HepG2 (cell line): ENCODE results near the gene SAPCD2. TPM values are rescaled to one million over a fixed set of nuclear protein-coding genes. Genes with fewer than 3 reads are reported as not detected.

ENCODE experiments used
- CENPT ChIP-seq: sonication (generic); formaldehyde crosslinking; IDR thresholded peaks from 2 replicates; pipeline ENCODE4 v1.8.0; 2022; ENCODE audit warnings: low read depth, mild to moderate bottlenecking, moderate library complexity, missing genetic modification reagents
- GABPB1 ChIP-seq: IDR thresholded peaks from 2 replicates; pipeline ENCODE4 v1.6.1; 2016; ENCODE audit warnings: mild to moderate bottlenecking, missing genetic modification reagents, moderate library complexity, missing compliant biosample characterization
- MTA1 ChIP-seq: sonication (generic); formaldehyde crosslinking; IDR thresholded peaks from 2 replicates; pipeline ENCODE4 v1.4.0; 2020; ENCODE audit warnings: missing genetic modification reagents, mild to moderate bottlenecking, borderline replicate concordance
- NFATC3 ChIP-seq: sonication (generic); formaldehyde crosslinking; IDR thresholded peaks from 2 replicates; pipeline ENCODE4 v1.5.1; 2020; ENCODE audit warnings: mild to moderate bottlenecking, missing genetic modification reagents
- NRL ChIP-seq: sonication (generic); formaldehyde crosslinking; IDR thresholded peaks from 2 replicates; pipeline ENCODE4 v1.5.0; 2020; ENCODE audit warnings: missing genetic modification reagents, mild to moderate bottlenecking, moderate library complexity, borderline replicate concordance
- RCOR2 ChIP-seq: IDR thresholded peaks from 2 replicates; pipeline ENCODE4 v1.6.1; 2016; ENCODE audit warnings: missing biosample characterization, missing genetic modification reagents
- SIN3A ChIP-seq: IDR thresholded peaks from 2 replicates; pipeline ENCODE4 v1.6.1; 2011; ENCODE audit warnings: low read depth, mild to moderate bottlenecking, control low read depth, low read length, borderline replicate concordance
- SMC3 ChIP-seq: IDR thresholded peaks from 2 replicates; pipeline ENCODE4 v1.6.1; 2011; ENCODE audit warnings: low read length, improper control_type of control experiment
- TBX2 ChIP-seq: sonication (generic); formaldehyde crosslinking; IDR thresholded peaks from 2 replicates; pipeline ENCODE4 v1.5.0; 2020; ENCODE audit warnings: missing genetic modification reagents, mild to moderate bottlenecking, borderline replicate concordance
- ZFX ChIP-seq: sonication (generic); formaldehyde crosslinking; IDR thresholded peaks from 2 replicates; pipeline ENCODE4 v1.4.0; 2020; ENCODE audit warnings: mild to moderate bottlenecking, low read depth, missing genetic modification reagents, moderate library complexity
- ZMYM3 ChIP-seq: sonication (generic); formaldehyde crosslinking; IDR thresholded peaks from 2 replicates; pipeline ENCODE4 v1.5.1; 2020; ENCODE audit warnings: mild to moderate bottlenecking, missing genetic modification reagents
- ZNF224 ChIP-seq: sonication (generic); formaldehyde crosslinking; IDR thresholded peaks from 2 replicates; pipeline ENCODE4 v1.5.0; 2020; ENCODE audit warnings: mild to moderate bottlenecking, missing genetic modification reagents
- ZNF678 ChIP-seq: sonication (generic); formaldehyde crosslinking; IDR thresholded peaks from 2 replicates; pipeline ENCODE4 v1.4.0; 2020; ENCODE audit warnings: mild to moderate bottlenecking, missing genetic modification reagents
- ZNF746 ChIP-seq: sonication (generic); formaldehyde crosslinking; IDR thresholded peaks from 2 replicates; pipeline ENCODE4 v1.8.0; 2022; ENCODE audit warnings: mild to moderate bottlenecking, missing genetic modification reagents
- ZNF747 ChIP-seq: sonication (generic); formaldehyde crosslinking; IDR thresholded peaks from 2 replicates; pipeline ENCODE4 v1.8.1; 2023; ENCODE audit warnings: missing genetic modification reagents, mild to moderate bottlenecking, borderline replicate concordance
- ZNF766 ChIP-seq: sonication (generic); formaldehyde crosslinking; IDR thresholded peaks from 2 replicates; pipeline ENCODE4 v1.5.0; 2020; ENCODE audit warnings: missing genetic modification reagents, borderline replicate concordance
- polyA plus RNA-seq, 8 experiments: library from polyadenylated mRNA; depleted of rRNA in 3 of 8; stranded (reverse) in 7 of 8; unstranded in 1 of 8; fragments of >200 nt; fragmentation: Illumina TruSeq in 4 of 8; extraction: Trizol in 4 of 8; gene quantifications; 2 replicates each; pipeline versions ENCODE4 v1.2.1 to v1.2.3, GENCODE V29; 2011 to 2016; ENCODE audit warnings: low read depth in 4 of 8, missing spikeins in 1 of 8, mixed read lengths in 1 of 8; ENCODE audit not compliant: insufficient read depth in 1 of 8
- total RNA-seq, 5 experiments: library from RNA; depleted of rRNA; stranded (reverse); fragments of >200 nt; fragmentation: Illumina TruSeq; extraction: Trizol; gene quantifications; 2 replicates each; pipeline ENCODE4 v1.2.3, GENCODE V29; 2016; ENCODE audit warnings: low read depth in 1 of 5
- TF ChIP-seq, protein P1 (sequence below): sonication (generic); formaldehyde crosslinking; IDR thresholded peaks from 2 replicates; pipeline ENCODE4 v1.4.0; 2020; ENCODE audit warnings: missing genetic modification reagents
- TF ChIP-seq, protein P2 (sequence below): sonication (generic); formaldehyde crosslinking; IDR thresholded peaks from 2 replicates; pipeline ENCODE4 v1.4.0; 2020; ENCODE audit warnings: mild to moderate bottlenecking, missing genetic modification reagents
- TF ChIP-seq, protein P3 (sequence below): sonication (generic); formaldehyde crosslinking; IDR thresholded peaks from 2 replicates; pipeline ENCODE4 v1.8.0; 2022; ENCODE audit warnings: mild to moderate bottlenecking, missing genetic modification reagents; ENCODE audit not compliant: insufficient replicate concordance
- TF ChIP-seq, protein P4 (sequence below): sonication (generic); formaldehyde crosslinking; IDR thresholded peaks from 2 replicates; pipeline ENCODE4 v1.8.0; 2022; ENCODE audit warnings: missing genetic modification reagents, mild to moderate bottlenecking, moderate library complexity, borderline replicate concordance

The SAPCD2 gene
- total and polyA plus RNA-seq, 2 of the 13 experiments (the other 11 are each of a cell fraction or from before 2014, with no cell fraction given), result 21.9 to 42.8 TPM

DNA sequence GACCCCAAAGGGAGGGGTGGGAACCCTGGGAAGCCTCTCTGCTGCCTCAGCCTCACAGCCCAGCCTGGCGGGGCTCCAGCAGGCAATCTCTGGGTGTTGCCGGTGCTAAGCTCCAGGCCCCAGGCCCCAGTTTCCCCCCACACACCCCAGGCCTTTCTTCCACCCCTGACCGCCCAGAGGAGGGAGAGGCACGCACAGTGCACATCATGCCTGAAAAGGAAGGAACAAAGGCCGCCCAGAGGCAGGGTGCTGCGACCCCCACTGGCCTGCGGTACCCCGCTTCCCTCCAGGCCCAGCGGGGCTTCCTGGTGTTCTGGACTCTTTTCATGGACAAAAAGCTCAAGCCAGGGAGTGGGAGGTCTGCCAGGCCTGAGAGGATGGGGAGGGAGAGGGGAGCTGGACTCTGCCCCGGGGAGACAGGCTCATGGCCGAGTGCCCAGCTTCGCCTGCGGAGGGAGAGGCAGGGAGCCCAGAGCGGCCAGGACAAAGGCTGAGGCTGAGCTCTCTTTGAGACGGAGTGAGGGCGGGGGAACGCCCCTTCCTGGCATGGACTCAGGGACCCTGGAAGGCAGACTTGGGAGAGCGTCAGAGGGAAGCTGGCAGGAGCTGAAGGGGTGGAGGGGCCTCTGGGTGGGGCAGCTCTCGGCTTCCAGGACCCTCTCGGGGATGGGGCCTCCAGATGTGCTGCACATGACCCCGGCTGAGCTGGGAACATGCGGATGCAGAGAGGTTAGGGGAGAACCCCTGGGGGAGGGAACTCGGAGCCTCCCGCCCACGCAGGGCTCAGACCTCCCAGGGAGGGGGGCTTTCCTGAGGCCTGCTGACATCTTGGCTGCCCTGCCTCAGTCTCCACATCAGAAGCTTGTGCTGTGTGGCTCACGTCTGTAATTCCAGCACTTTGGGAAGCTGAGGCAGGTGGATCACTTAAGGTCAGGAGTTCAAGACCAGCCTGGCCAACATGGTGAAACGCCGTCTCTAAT is 14.7 kb downstream of the SAPCD2 start (continued):
- TF ChIP-seq, protein P1, sequence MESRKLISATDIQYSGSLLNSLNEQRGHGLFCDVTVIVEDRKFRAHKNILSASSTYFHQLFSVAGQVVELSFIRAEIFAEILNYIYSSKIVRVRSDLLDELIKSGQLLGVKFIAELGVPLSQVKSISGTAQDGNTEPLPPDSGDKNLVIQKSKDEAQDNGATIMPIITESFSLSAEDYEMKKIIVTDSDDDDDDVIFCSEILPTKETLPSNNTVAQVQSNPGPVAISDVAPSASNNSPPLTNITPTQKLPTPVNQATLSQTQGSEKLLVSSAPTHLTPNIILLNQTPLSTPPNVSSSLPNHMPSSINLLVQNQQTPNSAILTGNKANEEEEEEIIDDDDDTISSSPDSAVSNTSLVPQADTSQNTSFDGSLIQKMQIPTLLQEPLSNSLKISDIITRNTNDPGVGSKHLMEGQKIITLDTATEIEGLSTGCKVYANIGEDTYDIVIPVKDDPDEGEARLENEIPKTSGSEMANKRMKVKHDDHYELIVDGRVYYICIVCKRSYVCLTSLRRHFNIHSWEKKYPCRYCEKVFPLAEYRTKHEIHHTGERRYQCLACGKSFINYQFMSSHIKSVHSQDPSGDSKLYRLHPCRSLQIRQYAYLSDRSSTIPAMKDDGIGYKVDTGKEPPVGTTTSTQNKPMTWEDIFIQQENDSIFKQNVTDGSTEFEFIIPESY (CRISPR knock-in tag), result no peak; the same call in 1 of the 2 replicates
- peak; percentile 66 for TF ChIP-seq TBX2 (CRISPR knock-in tag)
- TF ChIP-seq, protein P2, sequence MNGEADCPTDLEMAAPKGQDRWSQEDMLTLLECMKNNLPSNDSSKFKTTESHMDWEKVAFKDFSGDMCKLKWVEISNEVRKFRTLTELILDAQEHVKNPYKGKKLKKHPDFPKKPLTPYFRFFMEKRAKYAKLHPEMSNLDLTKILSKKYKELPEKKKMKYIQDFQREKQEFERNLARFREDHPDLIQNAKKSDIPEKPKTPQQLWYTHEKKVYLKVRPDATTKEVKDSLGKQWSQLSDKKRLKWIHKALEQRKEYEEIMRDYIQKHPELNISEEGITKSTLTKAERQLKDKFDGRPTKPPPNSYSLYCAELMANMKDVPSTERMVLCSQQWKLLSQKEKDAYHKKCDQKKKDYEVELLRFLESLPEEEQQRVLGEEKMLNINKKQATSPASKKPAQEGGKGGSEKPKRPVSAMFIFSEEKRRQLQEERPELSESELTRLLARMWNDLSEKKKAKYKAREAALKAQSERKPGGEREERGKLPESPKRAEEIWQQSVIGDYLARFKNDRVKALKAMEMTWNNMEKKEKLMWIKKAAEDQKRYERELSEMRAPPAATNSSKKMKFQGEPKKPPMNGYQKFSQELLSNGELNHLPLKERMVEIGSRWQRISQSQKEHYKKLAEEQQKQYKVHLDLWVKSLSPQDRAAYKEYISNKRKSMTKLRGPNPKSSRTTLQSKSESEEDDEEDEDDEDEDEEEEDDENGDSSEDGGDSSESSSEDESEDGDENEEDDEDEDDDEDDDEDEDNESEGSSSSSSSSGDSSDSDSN, result peak; percentile 95
- TF ChIP-seq SIN3A, result peak; percentile 68; the same call in 1 of the 2 replicates
- TF ChIP-seq ZNF678, result no peak
- peak; percentile 94 for TF ChIP-seq ZNF746
- peak; percentile 68; the same call in 1 of the 2 replicates for TF ChIP-seq MTA1 (CRISPR knock-in tag)
- no peak for TF ChIP-seq RCOR2 (CRISPR knock-in tag)
- peak; percentile 81 for TF ChIP-seq ZNF747 (CRISPR knock-in tag)
- TF ChIP-seq ZNF766 (CRISPR knock-in tag), result 0 out of 2 replicates have a peak, but pooled peaks have one; percentile 70
- no peak for TF ChIP-seq ZNF224 (CRISPR knock-in tag)
- TF ChIP-seq ZFX (CRISPR knock-in tag), result peak; percentile 90
- TF ChIP-seq ZMYM3 (CRISPR knock-in tag), result 0 out of 2 replicates have a peak, but pooled peaks have one; percentile 62
- TF ChIP-seq, protein P3, sequence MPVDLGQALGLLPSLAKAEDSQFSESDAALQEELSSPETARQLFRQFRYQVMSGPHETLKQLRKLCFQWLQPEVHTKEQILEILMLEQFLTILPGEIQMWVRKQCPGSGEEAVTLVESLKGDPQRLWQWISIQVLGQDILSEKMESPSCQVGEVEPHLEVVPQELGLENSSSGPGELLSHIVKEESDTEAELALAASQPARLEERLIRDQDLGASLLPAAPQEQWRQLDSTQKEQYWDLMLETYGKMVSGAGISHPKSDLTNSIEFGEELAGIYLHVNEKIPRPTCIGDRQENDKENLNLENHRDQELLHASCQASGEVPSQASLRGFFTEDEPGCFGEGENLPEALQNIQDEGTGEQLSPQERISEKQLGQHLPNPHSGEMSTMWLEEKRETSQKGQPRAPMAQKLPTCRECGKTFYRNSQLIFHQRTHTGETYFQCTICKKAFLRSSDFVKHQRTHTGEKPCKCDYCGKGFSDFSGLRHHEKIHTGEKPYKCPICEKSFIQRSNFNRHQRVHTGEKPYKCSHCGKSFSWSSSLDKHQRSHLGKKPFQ (CRISPR knock-in tag), result no peak
- peak; percentile 49; the same call in 1 of the 2 replicates for TF ChIP-seq GABPB1
- TF ChIP-seq, protein P4, sequence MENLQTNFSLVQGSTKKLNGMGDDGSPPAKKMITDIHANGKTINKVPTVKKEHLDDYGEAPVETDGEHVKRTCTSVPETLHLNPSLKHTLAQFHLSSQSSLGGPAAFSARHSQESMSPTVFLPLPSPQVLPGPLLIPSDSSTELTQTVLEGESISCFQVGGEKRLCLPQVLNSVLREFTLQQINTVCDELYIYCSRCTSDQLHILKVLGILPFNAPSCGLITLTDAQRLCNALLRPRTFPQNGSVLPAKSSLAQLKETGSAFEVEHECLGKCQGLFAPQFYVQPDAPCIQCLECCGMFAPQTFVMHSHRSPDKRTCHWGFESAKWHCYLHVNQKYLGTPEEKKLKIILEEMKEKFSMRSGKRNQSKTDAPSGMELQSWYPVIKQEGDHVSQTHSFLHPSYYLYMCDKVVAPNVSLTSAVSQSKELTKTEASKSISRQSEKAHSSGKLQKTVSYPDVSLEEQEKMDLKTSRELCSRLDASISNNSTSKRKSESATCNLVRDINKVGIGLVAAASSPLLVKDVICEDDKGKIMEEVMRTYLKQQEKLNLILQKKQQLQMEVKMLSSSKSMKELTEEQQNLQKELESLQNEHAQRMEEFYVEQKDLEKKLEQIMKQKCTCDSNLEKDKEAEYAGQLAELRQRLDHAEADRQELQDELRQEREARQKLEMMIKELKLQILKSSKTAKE, result no peak
- no peak for TF ChIP-seq NFATC3 (CRISPR knock-in tag)
- no peak for TF ChIP-seq NRL
- no peak for TF ChIP-seq SMC3
- 0 out of 2 replicates have a peak, but pooled peaks have one; percentile 59 for TF ChIP-seq CENPT
